ENCODE results near the gene METTL8.

The METTL8 gene

GRCh38 chr2:171342067-171342413 lies 91.8 kb downstream of the METTL8 start:
- Histone ChIP-seq H3K36me3 (ENCODE audit: control insufficient read depth, insufficient read depth, low read length) (no peaks in the 10 kb centered on the region), H3K4me3 (ENCODE audit: low read depth, low read length) (no peak overlapping the region), H3K27me3 (ENCODE audit: control insufficient read depth, insufficient read depth, low read length) (no peaks in the 10 kb centered on the region), H3K9me3 (ENCODE audit: control insufficient read depth, insufficient read depth, low read depth, low read length) (no peaks in the 10 kb centered on the region), H3K9ac (ENCODE audit: low read length) (no peak overlapping the region), H3K27ac (ENCODE audit: low read depth, low read length) (no peak overlapping the region; the same call in 1 of the 2 replicates), H3K4me1 (ENCODE audit: control insufficient read depth, insufficient read depth, low read length) (no peaks in the 10 kb centered on the region; the same call in 1 of the 2 replicates)

- Histone ChIP-seq H3K4me3 (ENCODE audit: low read depth, low read length) (no peak overlapping the region), H3K9me3 (ENCODE audit: control insufficient read depth, insufficient read depth, low read depth, low read length) (no peaks in the 10 kb centered on the region), H3K27ac (ENCODE audit: low read depth, low read length) (no peak overlapping the region), H3K36me3 (ENCODE audit: control insufficient read depth, insufficient read depth, low read length) (no peaks in the 10 kb centered on the region), H3K27me3 (ENCODE audit: control insufficient read depth, insufficient read depth, low read length) (no peaks in the 10 kb centered on the region), H3K4me1 (ENCODE audit: control insufficient read depth, insufficient read depth, low read length) (no peaks in the 10 kb centered on the region; the same call in 1 of the 2 replicates), H3K9ac (ENCODE audit: low read length) (no peak overlapping the region)
These were observed 92.3 kb downstream of the METTL8 start for GRCh38 chr2:171341394-171342066.

- no peaks in the 10 kb centered on the region; the same call in 1 of the 2 replicates for H3K4me1 ChIP-seq (ENCODE audit: control insufficient read depth, insufficient read depth, low read length)
- H3K27ac ChIP-seq (ENCODE audit: low read depth, low read length), result no peak overlapping the region
- no peaks in the 10 kb centered on the region for H3K36me3 ChIP-seq (ENCODE audit: control insufficient read depth, insufficient read depth, low read length)
- H3K4me3 ChIP-seq (ENCODE audit: low read depth, low read length), result no peak overlapping the region
- no peaks in the 10 kb centered on the region for H3K9me3 ChIP-seq (ENCODE audit: control insufficient read depth, insufficient read depth, low read depth, low read length)
- no peak overlapping the region for H3K9ac ChIP-seq (ENCODE audit: low read length)
- no peaks in the 10 kb centered on the region for H3K27me3 ChIP-seq (ENCODE audit: control insufficient read depth, insufficient read depth, low read length)
These were observed 98.8 kb downstream of the METTL8 start for GRCh38 chr2:171334946-171335345.

GRCh38 chr2:171334171-171334570 lies 99.6 kb downstream of the METTL8 start:
- no peaks in the 10 kb centered on the region; the same call in 1 of the 2 replicates for H3K4me1 ChIP-seq (ENCODE audit: control insufficient read depth, insufficient read depth, low read length)
- H3K4me3 ChIP-seq (ENCODE audit: low read depth, low read length), result no peak overlapping the region
- H3K9me3 ChIP-seq (ENCODE audit: control insufficient read depth, insufficient read depth, low read depth, low read length), result no peaks in the 10 kb centered on the region
- no peak overlapping the region for H3K9ac ChIP-seq (ENCODE audit: low read length)
- no peak overlapping the region for H3K27ac ChIP-seq (ENCODE audit: low read depth, low read length)
- no peaks in the 10 kb centered on the region for H3K36me3 ChIP-seq (ENCODE audit: control insufficient read depth, insufficient read depth, low read length)
- H3K27me3 ChIP-seq (ENCODE audit: control insufficient read depth, insufficient read depth, low read length), result no peaks in the 10 kb centered on the region

GRCh38 chr2:171330155-171330956 lies 103.4 kb downstream of the METTL8 start:
- H3K4me1 ChIP-seq (ENCODE audit: control insufficient read depth, insufficient read depth, low read length), result peaks cover 22% of the 10 kb centered on the region
- H3K27ac ChIP-seq (ENCODE audit: low read depth, low read length), result no peak overlapping the region
- no peak overlapping the region for H3K9ac ChIP-seq (ENCODE audit: low read length)
- H3K27me3 ChIP-seq (ENCODE audit: control insufficient read depth, insufficient read depth, low read length), result no peaks in the 10 kb centered on the region
- no peaks in the 10 kb centered on the region for H3K9me3 ChIP-seq (ENCODE audit: control insufficient read depth, insufficient read depth, low read depth, low read length)
- no peaks in the 10 kb centered on the region for H3K36me3 ChIP-seq (ENCODE audit: control insufficient read depth, insufficient read depth, low read length)
- no peak overlapping the region for H3K4me3 ChIP-seq (ENCODE audit: low read depth, low read length)

GRCh38 chr2:171327043-171327496 lies 106.7 kb downstream of the METTL8 start:
- Histone ChIP-seq H3K9me3 (ENCODE audit: control insufficient read depth, insufficient read depth, low read depth, low read length) (no peaks in the 10 kb centered on the region), H3K27me3 (ENCODE audit: control insufficient read depth, insufficient read depth, low read length) (no peaks in the 10 kb centered on the region), H3K9ac (ENCODE audit: low read length) (peak overlapping the region; percentile 13), H3K4me3 (ENCODE audit: low read depth, low read length) (no peak overlapping the region), H3K27ac (ENCODE audit: low read depth, low read length) (peak overlapping the region; percentile 48), H3K4me1 (ENCODE audit: control insufficient read depth, insufficient read depth, low read length) (peaks cover 34% of the 10 kb centered on the region), H3K36me3 (ENCODE audit: control insufficient read depth, insufficient read depth, low read length) (0 out of 2 replicates have a peak, but pooled peaks cover 5% of the 10 kb centered on the region)

- no peaks in the 10 kb centered on the region for H3K27me3 ChIP-seq (ENCODE audit: control insufficient read depth, insufficient read depth, low read length)
- H3K36me3 ChIP-seq (ENCODE audit: control insufficient read depth, insufficient read depth, low read length), result 0 out of 2 replicates have a peak, but pooled peaks cover 5% of the 10 kb centered on the region
- no peaks in the 10 kb centered on the region for H3K9me3 ChIP-seq (ENCODE audit: control insufficient read depth, insufficient read depth, low read depth, low read length)
- peaks cover 37% of the 10 kb centered on the region for H3K4me1 ChIP-seq (ENCODE audit: control insufficient read depth, insufficient read depth, low read length)
- H3K4me3 ChIP-seq (ENCODE audit: low read depth, low read length), result no peak overlapping the region
- H3K27ac ChIP-seq (ENCODE audit: low read depth, low read length), result peak overlapping the region; percentile 48; the same call in 1 of the 2 replicates
- H3K9ac ChIP-seq (ENCODE audit: low read length), result no peak overlapping the region
These were observed 107.8 kb downstream of the METTL8 start for GRCh38 chr2:171325886-171326585.

GRCh38 chr2:171323971-171324528 lies 109.7 kb downstream of the METTL8 start:
- no peak overlapping the region for H3K4me3 ChIP-seq (ENCODE audit: low read depth, low read length)

GRCh38 chr2:171322928-171323327 lies 110.9 kb downstream of the METTL8 start:
- no peaks in the 10 kb centered on the region for H3K27me3 ChIP-seq (ENCODE audit: control insufficient read depth, insufficient read depth, low read length)
- H3K9me3 ChIP-seq (ENCODE audit: control insufficient read depth, insufficient read depth, low read depth, low read length), result no peaks in the 10 kb centered on the region
- no peak overlapping the region for H3K9ac ChIP-seq (ENCODE audit: low read length)
- peaks cover 64% of the 10 kb centered on the region for H3K4me1 ChIP-seq (ENCODE audit: control insufficient read depth, insufficient read depth, low read length)
- H3K4me3 ChIP-seq (ENCODE audit: low read depth, low read length), result no peak overlapping the region
- 0 out of 2 replicates have a peak, but pooled peaks cover 5% of the 10 kb centered on the region for H3K36me3 ChIP-seq (ENCODE audit: control insufficient read depth, insufficient read depth, low read length)
- H3K27ac ChIP-seq (ENCODE audit: low read depth, low read length), result no peak overlapping the region

More at GRCh38 chr2:171323971-171324528, 109.7 kb downstream of the METTL8 start:
- H3K9me3 ChIP-seq (ENCODE audit: control insufficient read depth, insufficient read depth, low read depth, low read length), result no peaks in the 10 kb centered on the region
- no peaks in the 10 kb centered on the region for H3K27me3 ChIP-seq (ENCODE audit: control insufficient read depth, insufficient read depth, low read length)
- 0 out of 2 replicates have a peak, but pooled peaks cover 5% of the 10 kb centered on the region for H3K36me3 ChIP-seq (ENCODE audit: control insufficient read depth, insufficient read depth, low read length)
- H3K9ac ChIP-seq (ENCODE audit: low read length), result no peak overlapping the region
- peaks cover 55% of the 10 kb centered on the region for H3K4me1 ChIP-seq (ENCODE audit: control insufficient read depth, insufficient read depth, low read length)
- H3K27ac ChIP-seq (ENCODE audit: low read depth, low read length), result peak overlapping the region; percentile 63

GRCh38 chr2:171320731-171321130 lies 113.1 kb downstream of the METTL8 start:
- H3K4me1 ChIP-seq (ENCODE audit: control insufficient read depth, insufficient read depth, low read length), result peaks cover 62% of the 10 kb centered on the region

More at GRCh38 chr2:171320731-171321130, 113.1 kb downstream of the METTL8 start:
- Histone ChIP-seq H3K27me3 (ENCODE audit: control insufficient read depth, insufficient read depth, low read length) (no peaks in the 10 kb centered on the region), H3K4me3 (ENCODE audit: low read depth, low read length) (no peak overlapping the region), H3K9ac (ENCODE audit: low read length) (peak overlapping the region; percentile 6), H3K9me3 (ENCODE audit: control insufficient read depth, insufficient read depth, low read depth, low read length) (no peaks in the 10 kb centered on the region), H3K27ac (ENCODE audit: low read depth, low read length) (peak overlapping the region; percentile 89; the same call in 1 of the 2 replicates), H3K36me3 (ENCODE audit: control insufficient read depth, insufficient read depth, low read length) (0 out of 2 replicates have a peak, but pooled peaks cover 5% of the 10 kb centered on the region)

All from HUES6 (cell line).